Stimulated activated CD4-positive, alpha-beta T cell treated with anti-CD3 and anti-CD28 coated beads, Interleukin-4, amount 100 ng/mL, for 4 hours (primary cell): ENCODE data around the gene DUS1L.
A peak's percentile ranks its signal among the peaks of the same experiment; 100 is the strongest.

ENCODE experiments used
- DNase-seq, 2 experiments: peaks; one replicate each; pipeline ENCODE4 v3.0.0-alpha.2; 2020

Gene DUS1L

DNA sequence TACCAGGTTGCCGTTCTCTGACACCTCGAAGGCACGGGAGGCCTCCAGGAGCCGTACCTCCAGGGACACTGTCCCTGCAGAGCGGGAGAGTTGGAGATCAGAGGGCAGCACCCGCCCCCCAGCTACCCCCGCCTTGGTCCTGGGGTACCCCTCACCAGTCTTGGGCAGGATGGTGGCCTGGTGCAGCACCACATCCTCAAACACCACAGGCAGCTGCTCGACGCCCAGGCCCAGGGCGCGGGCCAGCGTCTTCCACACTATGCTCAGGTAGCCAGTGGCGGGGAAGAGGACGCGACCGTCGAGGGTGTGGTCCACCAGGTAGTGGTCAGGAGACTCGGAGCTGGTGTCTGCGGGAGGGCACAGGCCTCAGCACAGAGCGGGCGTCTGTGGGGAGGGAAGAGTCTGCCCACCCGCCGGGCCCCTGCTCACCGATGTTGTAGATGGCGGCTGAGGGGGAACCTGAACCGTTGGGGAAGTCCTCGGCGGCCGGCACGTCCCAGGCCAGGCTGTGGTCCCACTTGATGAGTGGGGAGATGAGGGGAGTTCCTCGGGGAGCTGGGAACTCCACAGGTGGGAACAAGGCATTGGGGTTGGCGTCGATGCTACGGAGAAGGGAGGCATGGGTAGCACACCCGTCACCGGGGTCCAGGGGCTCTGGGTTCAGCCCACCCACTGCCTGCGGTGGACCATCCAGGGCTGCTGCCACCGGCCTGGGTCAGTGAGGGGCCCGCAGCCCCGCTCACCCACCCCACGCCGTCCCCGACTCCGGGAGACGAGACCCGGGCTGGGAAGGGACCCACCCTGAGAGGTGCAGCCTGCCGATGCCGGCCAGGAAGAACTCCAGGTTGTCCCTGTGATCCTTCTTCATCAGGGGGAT, 22.6 kb upstream of the DUS1L start:
- DNase-seq, result no peak

DNA sequence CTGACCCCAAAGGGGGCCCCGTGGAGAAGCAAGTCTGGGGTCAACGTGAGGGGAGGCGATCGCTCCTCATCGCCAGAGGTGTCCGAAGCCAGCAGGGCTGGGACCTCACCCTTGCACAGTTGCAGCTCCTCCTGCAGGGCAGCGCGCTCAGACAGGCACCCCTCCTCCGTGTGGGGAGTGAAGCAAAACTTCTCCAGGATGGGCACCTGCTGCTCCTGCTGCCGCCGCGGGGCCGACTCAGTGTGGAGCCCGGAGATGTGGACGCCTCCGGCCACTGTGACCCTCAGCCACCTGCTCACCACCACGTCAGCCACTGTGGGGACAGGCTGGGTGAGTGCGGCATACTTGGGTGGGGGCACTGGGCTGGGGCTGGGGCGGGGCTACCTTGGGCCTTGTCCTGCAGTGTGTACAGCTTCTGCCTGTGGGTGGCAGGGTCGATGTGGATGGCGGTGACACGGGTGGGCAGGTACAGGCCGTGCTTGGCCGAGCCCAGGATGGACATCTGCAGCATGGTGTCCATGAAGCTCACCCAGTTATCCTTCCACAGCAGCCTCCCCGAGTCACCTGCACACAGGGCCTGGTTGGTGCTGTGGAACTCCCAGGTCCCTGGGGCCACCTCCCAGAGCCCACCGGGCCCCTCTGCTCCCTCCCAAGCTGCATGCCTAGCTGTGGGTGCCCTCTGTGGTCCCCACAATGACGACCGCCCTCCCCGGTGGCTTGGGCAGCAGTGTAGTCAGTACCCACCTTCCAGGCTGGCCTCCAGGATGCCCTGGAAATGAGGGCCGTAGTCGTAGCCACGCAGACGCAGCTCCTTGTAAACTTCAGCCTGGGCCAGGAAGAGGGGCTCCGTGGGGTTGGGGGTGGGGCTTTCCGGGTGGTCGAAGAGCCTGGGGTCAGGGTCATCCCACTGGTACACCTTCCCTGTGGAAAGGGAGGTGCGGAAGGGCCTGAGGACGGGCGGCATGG, 21.6 kb upstream of the DUS1L start:
- DNase-seq, result peak in 1 of 2 experiments; percentile 1

DNA sequence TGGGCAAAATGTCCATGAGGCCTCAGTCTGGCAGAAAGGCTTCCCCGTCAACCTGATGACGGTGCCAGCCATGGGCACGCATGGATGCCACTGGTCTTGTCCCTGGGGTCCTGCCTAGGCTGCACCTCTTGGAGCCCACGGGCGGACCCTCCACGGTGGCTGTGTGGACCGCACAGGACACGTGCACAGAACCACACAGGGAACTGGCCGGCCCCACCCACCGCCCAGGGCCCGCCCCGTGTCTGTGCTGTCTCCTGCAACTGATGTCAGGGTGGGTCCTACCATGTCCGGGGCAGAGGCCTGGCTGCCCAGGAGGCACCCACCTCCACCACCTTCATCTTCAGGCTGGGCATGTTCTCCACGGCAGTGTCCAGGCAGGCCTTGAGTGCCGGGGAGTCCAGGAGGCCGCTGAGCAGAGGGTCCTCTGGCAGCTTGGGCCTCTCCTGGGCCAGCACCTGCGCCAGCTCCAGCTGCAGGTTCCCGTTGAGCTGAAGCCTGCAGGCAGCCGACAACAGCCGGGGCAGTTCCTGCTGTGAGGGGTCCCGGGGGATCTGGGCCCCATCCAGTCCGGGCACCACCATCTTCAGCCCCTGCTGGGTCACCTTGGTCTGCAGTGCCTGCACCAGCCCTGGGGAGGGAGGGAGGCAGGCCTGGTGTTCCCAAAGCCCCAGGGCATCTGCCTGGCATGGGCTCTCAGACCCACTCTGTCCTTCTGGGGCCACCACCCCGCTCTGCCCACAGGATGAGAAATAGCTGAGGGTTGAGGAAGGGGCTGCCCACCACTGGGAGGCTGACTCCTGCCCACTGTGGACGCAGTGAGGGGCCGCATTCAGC, 20.5 kb upstream of the DUS1L start:
- DNase-seq, result peak in 1 of 2 experiments; percentile 0

DNA sequence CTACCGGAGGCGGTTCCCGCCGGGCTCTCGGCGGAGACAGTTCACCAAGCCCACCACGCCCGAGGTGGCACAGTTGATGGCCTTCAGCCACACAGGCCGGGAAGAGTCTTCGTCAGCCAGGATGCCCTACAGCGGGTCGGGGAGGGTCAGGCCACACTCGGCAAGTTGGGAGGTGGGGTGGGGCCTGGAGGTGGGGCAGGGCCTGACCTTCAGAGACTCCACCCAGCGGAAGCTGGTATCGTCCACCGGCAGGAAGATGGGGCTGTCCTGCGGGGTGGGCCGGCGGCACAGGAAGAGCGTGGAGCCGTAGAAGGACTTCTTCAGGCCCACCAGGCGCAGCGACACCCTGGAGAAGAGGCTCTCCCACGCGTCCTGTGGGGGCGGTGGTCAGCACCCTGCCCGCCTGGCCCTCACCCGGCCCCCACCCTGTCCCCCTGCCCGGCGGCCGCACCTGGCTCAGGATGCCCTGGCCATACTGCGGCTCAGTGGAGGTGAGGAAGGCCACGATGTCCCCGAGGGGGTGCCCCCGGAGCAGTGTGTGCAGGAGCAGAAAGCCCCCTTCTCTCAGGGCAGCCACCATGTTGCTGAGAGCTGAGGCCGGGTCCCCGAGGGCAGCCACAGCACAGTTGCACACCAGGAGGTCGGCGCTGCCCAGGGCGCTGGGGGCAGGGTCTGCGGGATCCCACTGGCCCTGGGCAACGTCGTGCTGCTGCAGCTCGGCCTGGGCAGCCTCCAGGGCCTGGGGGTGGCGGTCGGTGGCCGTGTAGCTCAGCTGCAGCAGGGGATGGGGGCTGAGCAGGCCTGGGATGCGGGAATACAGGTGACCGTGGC, 19.6 kb upstream of the DUS1L start:
- no peak for DNase-seq

DNA sequence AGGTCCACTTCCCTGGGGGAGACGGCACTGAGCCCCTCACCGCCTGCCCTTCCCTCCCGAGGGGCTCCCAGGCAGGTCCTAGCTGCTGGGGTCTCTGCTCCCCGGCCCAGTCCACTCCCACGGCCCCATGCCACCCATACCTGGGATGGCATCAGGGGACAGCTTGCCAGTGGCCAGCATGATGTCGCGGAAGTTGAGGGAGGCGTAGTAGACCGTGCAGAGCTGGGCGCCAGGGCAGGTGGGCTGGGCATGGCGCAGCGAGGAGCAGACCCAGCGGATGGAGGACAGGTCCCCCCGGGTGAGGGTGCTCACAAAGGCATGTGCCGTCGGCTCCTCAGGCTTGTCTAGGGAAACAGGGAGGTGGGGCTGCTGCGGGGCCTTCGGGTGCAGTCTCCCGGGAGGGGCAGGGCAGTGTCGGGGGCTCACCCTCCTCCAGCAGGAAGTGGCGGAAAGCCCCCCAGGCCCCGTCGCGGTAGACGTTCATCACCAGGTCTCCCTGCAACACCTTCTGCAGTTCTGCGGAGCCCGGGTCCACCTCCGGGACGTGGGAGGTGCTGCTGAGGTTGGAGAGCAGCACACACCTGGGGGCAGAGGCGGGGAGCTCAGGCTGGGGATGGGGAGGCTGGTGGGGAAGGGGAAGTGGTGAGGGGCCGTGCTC, 18.9 kb upstream of the DUS1L start:
- no peak for DNase-seq

DNA sequence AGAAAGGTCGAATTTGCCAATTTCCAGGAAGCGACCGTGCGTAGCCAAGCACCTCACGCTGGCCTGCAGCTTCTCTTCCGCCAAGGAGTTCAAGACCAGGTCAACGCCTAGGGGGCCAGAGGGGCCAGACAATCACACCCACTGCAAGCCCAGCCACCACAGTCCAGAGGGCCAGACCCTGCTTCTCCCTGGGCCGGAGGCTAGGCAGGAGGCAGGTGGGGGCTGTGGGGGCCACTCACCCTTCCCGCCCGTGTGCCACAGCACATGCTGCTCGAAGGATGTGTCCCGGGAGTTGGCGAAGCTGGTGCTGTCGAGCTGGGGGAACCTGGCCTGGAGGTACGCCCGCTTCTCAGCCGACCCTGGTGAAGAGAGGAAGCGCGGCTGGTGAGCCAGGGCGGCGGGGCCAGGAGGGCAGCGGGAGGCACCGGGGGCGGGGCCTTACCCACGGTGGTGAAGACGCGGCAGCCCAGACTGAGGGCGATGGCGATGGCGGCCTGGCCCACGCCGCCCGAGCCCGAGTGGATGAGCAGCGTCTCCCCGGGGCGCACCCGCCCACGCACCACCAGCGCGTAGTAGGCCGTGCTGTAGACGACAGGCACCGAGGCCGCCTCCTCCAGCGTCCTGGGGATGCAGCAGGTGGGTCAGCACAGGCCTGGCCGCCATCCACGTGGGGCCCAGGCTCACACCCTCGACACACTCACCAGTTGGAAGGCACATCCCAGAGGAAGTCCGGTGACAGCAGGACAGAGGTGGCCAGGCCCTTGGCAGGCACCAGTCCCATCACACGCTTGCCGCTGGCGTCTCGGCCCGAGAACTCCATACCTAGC, 18.1 kb upstream of the DUS1L start:
- no peak for DNase-seq

DNA sequence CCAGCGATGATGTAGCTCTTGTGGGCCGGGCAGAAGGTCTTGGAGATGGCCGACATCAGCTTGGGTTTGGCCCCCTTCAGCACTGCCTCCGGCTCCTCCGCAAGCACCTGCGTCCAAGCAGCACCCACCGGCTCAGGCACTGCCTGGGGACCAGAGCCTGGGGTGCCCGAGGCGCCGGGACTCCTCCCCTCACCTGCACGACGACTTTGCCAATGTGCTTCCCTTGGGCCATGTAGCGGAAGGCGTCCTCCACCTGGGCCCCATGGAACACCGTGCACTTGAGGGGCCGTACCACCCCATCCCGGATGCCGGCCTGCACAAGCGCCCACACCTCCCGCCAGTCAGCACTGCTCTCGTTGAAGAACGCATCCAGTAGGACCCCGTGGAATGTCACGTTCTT, 17.4 kb upstream of the DUS1L start:
- DNase-seq, result no peak

DNA sequence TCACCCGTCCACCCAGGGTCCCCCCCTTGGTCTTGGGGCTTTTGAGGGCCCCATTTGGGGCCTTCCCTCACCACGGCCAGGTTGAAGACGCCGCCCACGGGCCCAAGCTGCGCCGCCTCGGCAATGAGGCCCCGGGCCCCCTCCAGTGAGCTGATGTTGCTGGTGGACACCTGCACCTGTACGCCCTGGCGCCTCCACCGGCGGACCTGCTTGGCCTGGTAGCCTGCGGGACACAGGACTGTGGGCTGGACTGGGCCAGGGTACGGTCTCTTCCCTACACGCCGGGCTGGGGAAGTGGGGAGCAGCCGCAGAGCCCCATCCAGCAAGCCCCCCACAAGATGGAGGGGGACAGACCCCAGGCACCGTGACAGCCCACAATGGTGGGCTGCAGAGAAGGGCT, 16.9 kb upstream of the DUS1L start:
- no peak for DNase-seq

DNA sequence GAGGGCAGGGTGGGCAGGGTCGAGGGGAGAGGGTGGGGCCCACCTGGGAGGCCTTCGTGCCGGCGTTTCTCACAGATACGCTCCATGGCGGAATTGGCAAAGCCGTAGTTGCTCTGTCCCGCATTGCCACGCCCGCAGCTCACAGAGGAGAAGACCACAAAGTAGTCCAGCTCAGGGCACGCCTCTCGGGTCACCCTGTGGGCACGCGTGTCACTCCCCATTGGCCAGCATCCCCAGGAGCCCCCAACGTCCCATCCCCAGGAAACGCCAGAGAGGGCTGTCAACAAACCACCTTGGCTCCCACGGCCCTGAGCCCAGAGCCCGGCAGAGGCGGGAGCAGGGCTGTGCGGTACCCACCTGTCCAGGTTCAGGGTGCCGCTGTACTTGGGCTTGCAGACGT, 16.4 kb upstream of the DUS1L start:
- DNase-seq, result no peak

DNA sequence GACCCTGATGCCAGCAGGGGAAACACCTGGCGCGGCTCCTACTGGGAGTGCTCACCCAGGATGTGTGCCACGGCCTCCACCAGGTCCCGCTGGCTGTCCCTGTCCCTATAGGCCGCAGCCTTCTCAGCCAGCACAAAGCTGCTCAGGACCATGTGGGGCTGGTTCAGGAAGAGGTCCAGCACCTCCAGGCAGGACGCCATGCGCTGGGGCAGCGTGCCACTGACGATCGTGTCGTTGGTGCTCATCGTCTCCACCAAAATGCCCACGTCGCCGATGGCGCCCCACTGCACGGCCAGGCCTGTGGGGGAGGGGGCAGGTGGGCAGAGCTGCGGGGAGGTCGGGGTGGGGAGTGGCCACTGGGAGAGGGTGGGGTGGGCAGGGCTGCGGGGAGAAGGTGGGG, 15.9 kb upstream of the DUS1L start:
- DNase-seq, result no peak

DNA sequence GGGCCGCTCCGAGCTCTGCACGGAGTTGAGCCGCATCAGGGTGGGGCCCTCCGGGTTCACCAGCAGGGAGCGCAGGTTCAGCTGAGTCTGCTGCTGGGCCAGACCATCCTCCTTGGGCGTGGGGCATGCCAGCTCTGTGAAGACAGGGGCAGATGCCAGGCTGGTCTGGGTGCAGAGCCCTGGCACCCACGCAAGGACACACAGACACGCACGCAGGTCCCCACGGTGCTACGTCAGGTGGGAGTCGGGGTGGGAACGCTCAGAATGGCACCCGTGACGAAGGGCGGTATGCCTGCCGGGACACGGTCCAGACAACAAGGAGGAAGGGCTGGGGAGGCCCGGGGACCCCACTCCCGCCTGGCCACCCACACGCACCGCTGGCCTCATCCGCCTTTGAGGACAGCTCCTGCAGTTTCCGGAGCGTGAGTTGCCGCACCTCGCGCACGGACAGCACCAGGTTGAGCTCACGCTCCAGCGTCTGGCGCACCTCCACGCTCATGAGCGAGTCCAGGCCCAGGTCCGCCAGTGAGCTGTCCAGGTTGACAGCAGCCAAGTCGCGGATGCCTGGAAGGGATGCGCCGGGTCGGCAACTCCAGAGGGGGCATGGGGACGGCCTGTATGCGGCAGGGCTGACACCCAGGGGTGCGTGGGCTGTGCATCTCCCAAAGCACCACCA, 15.3 kb upstream of the DUS1L start:
- DNase-seq, result no peak

DNA sequence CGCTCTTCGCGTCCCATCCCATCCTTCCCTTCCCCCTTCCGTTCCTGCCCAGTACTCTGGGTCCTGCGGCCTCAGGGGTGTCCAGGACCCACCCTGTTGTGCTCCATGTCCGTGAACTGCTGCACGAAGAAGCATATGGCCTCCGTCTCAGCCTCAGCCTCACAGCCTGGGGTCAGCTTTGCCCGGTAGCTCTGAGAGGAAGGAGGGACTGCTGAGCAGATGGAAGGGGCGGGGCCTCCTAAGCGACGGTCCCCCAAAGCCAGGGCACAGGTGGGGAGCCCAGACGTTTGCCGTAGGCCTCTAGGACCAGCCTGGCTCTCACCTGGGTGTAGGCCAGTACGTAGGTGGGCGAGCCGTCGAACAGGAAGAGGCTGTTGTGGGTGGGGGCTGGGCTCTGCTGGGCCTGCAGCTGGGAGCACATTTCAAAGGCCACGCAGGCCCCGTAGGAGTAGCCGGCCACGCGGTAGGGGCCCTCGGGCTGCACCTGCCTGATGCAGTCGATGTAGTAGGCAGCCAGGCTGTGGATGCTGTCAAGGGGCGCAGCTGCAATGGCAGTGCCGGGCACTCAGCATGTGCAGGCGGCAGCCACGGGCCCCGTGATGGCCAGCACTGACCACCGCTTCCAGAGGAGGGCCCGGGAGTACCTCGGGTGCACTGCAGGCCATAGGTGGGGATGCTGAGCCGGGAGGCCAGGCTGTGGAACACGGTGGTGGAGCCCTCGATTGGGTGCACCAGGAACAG, 14.6 kb upstream of the DUS1L start:
- no peak for DNase-seq

DNA sequence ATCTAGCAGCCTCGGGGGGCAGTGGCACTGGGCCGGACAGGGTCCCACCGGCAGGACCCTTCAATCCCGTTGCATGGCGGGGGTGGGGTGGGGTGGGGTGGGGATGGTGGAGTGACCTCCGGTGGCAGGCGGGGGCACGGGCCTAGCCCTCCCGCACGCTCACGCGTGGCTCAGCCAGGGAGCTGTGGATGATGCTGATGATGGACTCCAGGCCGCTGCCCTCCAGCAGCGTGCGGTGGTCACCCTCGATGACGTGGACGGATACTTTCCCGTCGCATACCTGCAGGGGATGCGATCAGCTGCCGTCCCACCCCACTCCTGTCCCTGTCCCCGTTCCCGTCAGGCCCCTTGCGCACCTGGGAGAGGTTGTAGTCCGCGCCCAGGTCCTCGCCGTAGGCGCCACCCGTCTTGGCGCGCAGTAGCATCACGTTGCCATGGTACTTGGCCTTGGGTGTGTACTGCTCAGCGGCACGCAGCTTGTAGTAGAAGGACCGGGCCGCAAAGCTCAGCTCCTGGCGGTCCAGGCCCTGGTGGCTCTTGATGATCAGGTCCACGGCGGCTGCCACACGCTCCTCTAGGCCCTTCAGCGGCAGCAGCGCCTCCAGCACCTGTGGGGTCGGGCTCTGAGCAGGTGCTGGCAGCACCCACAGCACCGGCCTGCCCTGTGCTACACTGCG, 13.5 kb upstream of the DUS1L start:
- DNase-seq, result no peak

DNA sequence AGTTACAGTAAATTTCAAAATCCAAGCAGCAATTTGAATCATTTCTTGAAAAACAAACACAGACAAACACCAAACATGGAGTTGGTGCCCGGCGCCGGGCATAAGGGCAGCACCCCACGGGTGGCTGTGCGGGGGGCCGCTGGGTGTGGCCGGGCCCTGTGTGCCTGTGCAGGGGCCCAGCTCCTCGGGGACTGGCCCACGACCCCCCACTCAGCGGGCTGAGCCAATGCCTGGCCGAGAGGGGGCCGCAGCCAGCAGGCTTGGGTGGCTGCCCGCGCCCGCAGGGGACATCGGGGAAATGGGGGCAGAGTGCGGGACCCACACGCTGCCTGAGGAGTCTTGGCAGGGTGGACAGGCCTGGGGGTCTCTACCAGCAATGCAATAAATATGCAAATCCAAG, 12.8 kb upstream of the DUS1L start:
- DNase-seq, result no peak

DNA sequence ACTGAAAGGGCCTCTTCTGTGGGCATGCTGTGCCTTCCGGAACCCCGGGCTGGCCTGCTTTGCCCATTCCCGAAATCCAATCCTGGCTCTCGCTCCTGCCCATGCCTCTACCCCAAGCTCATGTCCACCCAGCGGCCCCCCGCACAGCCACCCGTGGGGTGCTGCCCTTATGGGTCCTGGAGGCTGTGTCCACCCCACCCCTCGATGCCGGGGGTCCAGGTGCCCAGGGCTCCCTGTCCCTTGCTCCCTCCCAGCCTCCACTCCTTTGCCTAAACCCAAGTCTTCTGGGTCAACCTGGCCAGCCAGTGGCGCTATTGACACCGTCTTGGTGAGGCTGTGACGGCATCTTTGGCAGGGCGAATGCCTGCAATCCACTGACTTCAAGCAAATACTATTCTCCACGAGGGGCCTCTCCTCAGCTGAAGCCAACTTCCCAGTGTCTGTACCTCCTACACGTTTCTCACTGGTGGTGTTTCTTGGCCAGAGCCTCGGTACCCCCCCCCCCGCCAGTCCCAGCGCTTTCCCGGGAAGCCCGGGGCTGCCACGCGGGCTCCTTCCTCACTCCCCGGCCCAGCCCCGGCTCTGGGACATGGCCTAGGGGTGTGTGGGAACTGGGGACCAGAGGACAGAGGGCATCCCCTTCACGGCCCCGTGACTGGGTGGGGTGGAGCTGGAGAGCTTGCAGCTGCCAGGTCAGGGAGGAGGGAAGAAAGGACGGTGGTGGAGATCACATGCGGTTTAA, 12.2 kb upstream of the DUS1L start:
- DNase-seq, result no peak

DNA sequence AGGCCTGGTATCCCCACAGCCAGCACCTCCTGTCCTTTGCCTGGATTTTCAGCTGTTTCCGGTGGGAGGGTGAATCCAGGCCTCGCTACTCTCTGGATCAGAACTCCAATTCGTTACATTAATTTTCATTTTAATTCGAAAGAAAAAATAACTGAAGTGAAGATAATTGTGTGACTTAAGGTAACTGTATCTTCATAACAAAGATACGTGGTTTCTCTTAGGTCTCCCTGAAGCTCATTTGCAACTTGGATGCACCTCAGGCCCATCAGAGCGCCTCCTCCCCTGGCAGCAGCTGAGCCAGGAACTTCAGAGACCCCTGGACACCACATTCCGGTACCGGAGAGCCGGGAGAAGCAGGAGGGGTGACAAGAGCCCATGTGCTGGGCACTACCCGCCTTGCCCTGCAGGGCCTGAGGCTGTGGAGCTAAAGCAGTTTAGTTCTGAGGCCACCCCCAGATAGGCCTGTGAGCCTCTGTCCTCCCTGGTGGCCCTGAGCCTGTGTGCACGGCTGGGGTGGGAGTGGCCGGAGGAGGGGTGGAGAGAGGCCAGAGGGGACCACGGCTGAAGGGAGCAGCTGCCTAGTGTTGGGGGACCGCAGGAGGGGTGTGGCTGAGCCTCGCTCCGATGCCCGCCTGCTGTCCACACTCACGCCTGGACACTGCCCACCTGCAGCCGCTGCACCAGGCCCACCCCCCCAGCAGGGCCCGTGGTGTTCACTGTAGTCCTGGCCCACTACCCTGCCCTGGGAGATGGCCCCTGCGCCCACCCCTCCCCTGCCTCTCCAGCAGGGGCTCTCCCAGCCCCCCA, 11.4 kb upstream of the DUS1L start:
- DNase-seq, result no peak
